ENCODE results near the gene HTR6.

The HTR6 gene

DNA sequence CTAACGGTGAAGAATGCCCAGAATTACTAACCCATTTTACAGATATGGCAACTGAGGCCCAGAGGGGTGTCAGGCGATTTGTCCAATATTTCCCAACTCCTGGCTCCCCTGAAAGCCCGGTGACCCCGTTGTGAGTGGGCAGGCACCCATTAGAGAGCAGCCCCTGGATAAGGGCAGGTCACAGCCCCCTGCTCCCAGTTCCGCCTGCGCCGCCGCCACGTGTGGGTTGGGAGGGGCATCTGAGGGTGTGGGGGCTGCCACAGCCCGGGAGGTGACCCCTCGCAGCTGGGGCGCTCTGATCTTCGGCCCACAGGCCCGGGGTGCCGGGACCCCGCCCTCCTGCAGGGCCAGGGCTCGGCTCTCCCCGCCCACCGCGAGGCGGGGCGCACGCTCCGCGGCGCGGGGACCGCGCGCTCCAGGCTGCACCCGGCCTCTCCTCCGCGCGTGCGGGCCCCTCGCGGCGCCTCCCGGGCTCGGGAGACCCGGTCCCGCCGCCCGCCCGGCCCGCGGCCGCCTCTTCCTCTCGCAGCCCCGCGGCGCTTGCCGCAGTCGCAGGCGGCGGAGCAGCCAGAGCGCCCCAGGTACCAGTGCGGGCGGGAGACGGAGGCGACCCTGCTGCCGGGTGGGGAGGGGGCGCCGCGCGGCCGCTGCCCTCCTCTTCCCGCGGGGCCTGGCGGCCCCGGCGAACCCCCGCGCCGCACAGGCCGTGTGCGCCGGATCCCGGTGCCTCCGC is at the start of gene HTR6:
TSS of gene HTR6 (plus strand) at position 423 of the 733 bp plus-strand sequence. CDS start 879 bp downstream, outside the sequence.
- peak; percentile 84 for DNase-seq (ENCODE audit: low spot score)
- in situ Hi-C loops (cut with MboI; ENCODE audit: low sequenced_read_pairs, unreplicated experiment): loop anchor here (5.0 kb wide), 1 partner anchor 38 kb away; no protein-coding TSS in a partner anchor
- TF ChIP-seq, protein P1, sequence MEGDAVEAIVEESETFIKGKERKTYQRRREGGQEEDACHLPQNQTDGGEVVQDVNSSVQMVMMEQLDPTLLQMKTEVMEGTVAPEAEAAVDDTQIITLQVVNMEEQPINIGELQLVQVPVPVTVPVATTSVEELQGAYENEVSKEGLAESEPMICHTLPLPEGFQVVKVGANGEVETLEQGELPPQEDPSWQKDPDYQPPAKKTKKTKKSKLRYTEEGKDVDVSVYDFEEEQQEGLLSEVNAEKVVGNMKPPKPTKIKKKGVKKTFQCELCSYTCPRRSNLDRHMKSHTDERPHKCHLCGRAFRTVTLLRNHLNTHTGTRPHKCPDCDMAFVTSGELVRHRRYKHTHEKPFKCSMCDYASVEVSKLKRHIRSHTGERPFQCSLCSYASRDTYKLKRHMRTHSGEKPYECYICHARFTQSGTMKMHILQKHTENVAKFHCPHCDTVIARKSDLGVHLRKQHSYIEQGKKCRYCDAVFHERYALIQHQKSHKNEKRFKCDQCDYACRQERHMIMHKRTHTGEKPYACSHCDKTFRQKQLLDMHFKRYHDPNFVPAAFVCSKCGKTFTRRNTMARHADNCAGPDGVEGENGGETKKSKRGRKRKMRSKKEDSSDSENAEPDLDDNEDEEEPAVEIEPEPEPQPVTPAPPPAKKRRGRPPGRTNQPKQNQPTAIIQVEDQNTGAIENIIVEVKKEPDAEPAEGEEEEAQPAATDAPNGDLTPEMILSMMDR (IDR thresholded peaks at IDR 0.05; ENCODE audit: borderline replicate concordance, control extremely low read depth, extremely low read depth, insufficient read depth, missing control alignments): no peak

DNA sequence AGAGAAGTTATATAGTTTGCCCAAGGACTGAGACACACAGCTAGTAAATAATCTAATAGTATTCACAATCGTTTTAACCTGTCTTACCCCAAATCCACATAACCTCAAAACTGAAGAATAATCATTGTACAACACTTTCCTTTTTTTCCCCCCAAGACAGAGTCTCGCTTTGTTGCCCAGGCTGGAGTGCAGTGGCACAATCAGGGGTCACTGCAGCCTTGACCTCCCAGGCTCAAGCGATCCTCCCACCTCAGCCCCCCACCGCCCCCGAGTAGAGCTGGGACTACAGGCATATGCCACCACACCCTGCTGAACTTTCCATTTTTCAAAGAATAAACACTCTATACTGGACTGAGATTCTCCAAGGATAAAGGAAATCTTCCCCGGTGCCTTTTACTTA is 49.2 kb upstream of the HTR6 start:
- in situ Hi-C loops (cut with MboI; ENCODE audit: low sequenced_read_pairs, unreplicated experiment): no loop called here
- TF ChIP-seq, protein P1 (IDR thresholded peaks at IDR 0.05; ENCODE audit: borderline replicate concordance, control extremely low read depth, extremely low read depth, insufficient read depth, missing control alignments): no peak
- no peak for DNase-seq (ENCODE audit: low spot score)

DNA sequence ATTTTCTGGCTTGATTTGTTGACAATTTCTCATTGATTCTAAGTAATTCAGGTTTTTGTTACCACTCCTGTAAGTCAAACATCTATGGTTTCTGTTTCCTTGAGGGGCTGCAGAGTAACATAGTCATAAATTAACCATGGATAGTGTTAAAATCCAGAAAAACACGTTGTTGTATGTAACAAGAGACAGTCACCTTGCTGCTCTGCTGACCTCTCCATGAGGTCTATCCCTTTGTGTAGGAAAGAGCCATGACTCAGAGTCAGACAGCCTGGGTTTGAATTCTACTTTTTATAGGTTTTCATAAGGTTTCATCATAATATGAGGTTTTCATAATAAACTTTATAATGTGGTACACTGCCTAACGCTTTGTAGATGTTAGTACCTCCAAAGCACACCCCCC is 48.2 kb upstream of the HTR6 start:
- no peak for DNase-seq (ENCODE audit: low spot score)
- TF ChIP-seq, protein P1 (IDR thresholded peaks at IDR 0.05; ENCODE audit: borderline replicate concordance, control extremely low read depth, extremely low read depth, insufficient read depth, missing control alignments): no peak
- in situ Hi-C loops (cut with MboI; ENCODE audit: low sequenced_read_pairs, unreplicated experiment): no loop called here

DNA sequence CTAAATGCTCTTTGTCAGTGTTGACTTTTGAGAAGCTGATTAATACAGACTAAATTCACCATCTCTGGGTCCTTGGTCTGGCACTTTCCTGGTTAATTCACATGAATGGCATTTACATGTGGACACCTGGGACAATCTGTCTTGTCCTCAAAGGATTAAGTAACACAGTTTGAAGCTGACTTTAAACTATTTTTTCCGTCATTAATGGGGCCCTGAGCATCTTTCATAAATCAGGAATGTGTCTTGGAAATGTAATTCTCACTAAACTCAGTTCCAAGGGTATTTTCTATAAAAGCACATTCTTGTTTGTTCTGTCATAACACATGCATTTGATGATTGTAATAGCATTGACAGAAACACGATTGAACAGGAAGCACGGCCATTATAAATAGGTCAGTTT is 47.3 kb upstream of the HTR6 start:
- no peak for DNase-seq (ENCODE audit: low spot score)
- TF ChIP-seq, protein P1 (IDR thresholded peaks at IDR 0.05; ENCODE audit: borderline replicate concordance, control extremely low read depth, extremely low read depth, insufficient read depth, missing control alignments): no peak
- in situ Hi-C loops (cut with MboI; ENCODE audit: low sequenced_read_pairs, unreplicated experiment): no loop called here

DNA sequence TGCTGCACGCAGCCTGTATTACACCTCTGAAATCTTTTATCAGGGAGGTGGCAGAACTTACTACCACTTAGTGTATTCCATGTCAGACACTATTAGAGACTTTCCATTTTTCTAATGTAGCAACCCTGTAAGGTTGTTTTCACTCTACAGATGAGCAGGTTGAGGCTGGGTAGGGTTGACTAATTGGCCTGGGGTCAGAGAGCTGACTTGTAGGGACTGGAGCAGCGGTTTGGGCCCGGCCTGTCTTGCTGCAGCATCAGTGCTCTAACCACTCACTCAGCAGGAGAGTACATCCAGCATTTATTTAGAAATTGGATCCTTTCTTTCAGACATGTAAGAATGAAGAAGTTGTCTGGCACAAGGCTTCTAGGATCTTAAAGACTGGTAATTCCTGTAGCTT is 46.2 kb upstream of the HTR6 start:
- TF ChIP-seq, protein P1 (IDR thresholded peaks at IDR 0.05; ENCODE audit: borderline replicate concordance, control extremely low read depth, extremely low read depth, insufficient read depth, missing control alignments): no peak
- DNase-seq (ENCODE audit: low spot score): no peak
- in situ Hi-C loops (cut with MboI; ENCODE audit: low sequenced_read_pairs, unreplicated experiment): no loop called here

DNA sequence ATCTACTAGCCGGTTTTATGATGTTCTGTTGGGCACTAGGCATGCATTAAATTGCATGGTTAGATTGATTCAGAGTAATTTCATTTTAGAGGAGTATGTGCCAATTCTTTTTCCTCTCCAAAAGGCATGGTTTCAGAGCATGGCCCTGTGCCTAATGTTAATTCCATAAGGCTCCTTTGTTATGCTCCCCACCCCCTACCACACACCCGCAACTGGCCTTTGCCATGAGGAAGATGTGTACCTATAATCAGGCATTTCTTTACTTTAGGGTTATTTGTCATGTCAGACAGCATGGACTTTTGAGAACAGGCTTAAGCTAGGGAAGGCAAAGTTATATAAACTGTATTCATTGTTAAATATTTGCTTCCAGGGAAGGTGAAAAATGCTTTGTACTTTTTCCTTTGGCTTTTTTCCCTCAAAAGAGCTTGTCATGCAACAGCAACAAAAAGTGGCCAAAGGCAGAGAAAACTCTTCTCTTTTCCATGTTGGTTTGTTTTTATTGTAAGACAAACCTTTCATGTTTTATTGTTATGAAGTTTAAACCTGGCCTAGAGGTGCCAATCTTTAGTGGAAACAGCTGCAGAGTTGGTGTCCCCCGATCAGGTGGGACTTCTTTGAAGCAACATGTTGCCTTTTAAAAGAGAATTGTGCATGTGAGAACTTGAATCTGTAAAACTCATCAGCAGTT is 44.8 kb upstream of the HTR6 start:
- in situ Hi-C loops (cut with MboI; ENCODE audit: low sequenced_read_pairs, unreplicated experiment): no loop called here

More for the DNA sequence above, 44.8 kb upstream of the HTR6 start:
- no peak for DNase-seq (ENCODE audit: low spot score)
- TF ChIP-seq, protein P1 (IDR thresholded peaks at IDR 0.05; ENCODE audit: borderline replicate concordance, control extremely low read depth, extremely low read depth, insufficient read depth, missing control alignments): no peak
